NCI-H1436 (cell line): ENCODE results near the gene ELOF1.
"Not testable (repeated sequence)": the region's sequence is repeated elsewhere in the genome, so short reads cannot be mapped to it uniquely, and the experiment has no call there.

ENCODE experiments used
- DNase-seq: peaks from one replicate; lab custom pipeline; 2025; lab: John Stamatoyannopoulos, UW

ELOF1 gene

DNA sequence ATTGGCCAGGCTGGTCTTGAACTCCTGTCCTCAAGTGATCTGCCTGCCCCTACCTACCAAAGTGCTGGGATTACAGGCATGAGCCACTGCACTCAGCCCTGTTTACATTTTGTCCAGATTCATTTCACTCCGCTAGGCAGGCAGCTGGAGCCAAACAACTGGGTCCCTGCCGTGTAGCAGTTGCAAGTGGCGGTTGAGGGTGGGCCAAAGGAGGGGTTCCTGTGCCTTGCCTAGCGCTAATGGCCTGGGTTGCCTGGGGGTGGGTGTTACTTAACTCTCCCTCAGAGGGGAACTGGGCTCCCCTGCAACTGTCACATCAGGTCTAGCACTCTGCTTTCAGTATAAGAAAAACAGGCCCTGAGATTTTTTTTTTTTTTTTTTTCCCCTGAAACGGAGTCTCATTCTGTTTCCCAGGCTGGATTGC lies 11.0 kb upstream of the ELOF1 start:
- no peak for DNase-seq

DNA sequence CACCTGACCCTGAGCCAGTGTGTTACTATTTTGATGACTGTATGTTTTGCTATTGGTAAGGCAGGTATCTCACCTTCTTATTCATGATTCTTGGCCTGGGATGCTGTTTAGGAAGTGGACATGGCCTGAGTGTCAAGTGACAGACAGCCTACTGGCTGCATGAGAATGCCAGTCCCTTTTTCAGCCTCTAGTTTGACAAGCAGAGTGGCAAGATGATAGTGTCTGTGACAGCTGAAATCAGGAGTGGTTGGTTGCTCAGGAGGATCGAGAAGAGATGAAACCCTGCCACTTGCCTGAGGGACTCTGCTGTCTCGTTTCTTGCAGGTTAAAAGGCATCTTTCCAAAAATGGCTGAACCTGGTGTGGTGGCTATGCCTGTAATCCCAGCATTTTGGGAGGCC lies 7.1 kb upstream of the ELOF1 start:
- DNase-seq = no peak

DNA sequence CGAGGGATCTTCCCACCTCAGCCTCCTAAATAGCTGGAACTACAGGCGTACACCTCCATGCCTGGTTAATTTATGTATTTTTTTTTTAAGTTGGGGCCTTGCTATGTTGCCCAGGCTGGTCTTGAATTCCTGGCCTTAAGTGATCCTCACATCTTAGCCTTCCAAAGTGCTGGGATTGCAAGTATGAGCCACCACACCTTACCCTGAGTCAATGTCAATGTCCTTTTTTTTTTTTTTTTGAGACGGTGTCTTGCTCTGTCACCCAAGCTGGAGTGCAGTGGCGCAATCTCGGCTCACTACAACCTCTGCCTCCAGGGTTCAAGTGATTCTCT lies 6.6 kb upstream of the ELOF1 start:
- DNase-seq = not testable (repeated sequence)

DNA sequence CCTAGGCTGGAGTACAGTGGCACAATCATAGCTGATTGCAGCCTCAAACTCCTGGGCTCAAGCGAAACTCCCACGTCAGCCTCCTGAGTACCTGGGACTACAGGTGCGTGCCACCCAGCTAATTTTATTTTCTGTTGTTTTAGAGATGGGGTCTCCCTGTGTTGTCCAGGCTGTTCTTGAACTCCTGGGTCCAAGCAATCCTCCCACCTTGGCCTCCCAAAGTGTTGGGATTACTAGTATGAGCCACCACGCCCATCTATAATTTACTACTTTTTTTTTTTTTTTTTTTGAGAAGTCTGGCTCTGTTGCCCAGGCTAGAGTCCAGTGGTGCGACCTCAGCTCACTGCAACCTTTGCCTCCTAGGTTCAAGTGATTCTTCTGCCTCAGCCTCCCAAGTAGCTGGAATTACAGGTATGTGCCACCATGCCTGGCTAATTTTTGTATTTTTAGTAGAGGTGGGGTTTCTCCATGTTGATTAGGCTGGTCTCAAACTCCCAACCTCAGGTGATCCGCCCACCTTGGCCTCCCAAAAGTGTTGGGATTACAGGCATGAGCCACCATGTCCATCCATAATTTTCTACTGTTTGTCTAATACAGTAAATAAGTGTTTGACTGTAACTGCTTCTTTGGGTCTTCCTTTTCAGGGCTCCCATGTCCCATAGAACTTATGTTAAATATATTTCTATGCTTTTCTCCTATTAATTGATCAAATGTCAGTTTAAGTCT lies 5.2 kb upstream of the ELOF1 start:
- not testable (repeated sequence) for DNase-seq

DNA sequence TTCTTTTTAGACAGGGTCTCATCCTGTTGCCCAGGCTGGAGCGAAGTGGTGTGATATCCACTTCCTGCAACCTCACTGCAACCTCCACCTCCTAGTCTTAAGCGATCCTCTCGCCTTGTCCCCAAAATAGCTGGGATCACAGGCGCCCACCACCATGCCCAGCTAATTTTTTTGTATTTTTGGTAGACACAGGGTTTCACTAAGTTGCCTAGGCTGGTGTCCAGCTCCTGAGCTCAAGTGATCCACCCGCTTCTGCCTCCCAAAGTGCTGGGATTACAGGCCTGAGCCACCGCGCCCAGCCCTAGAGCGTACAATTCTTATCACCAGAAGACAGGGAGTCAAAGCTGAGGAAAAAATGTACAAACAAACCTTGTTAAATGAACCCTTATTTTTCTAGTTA lies 4.5 kb upstream of the ELOF1 start:
- DNase-seq = no peak

DNA sequence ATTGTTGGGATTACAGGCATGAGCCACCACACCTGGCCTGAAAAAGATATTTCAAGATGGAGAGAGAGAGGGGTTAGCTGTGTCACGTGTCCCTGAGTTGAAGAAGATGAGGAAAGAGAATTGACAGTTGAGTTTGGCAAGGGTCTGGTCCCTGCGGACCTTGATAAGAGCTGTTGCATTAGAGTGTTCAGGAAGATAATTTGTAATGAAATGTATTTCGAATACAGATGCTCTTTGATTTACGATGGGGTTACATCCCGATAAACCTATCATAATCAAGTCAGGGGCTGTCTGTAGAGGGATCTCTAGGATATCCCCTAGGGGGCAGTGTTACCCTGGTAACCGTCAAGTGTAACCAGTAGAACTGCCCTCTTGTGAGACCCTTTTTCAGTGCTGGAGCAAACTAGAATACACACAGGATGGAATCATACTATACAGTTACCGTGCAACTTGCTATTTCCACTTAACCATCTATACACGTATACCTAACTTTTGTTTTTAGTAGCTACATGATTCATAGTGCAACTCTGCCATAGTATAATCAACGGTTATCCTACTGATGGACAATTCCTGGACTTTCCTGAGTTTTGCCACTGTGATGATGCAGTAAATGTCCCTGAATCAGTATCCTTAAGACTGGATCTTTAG lies 1.5 kb upstream of the ELOF1 start:
- DNase-seq = peak; percentile 85

DNA sequence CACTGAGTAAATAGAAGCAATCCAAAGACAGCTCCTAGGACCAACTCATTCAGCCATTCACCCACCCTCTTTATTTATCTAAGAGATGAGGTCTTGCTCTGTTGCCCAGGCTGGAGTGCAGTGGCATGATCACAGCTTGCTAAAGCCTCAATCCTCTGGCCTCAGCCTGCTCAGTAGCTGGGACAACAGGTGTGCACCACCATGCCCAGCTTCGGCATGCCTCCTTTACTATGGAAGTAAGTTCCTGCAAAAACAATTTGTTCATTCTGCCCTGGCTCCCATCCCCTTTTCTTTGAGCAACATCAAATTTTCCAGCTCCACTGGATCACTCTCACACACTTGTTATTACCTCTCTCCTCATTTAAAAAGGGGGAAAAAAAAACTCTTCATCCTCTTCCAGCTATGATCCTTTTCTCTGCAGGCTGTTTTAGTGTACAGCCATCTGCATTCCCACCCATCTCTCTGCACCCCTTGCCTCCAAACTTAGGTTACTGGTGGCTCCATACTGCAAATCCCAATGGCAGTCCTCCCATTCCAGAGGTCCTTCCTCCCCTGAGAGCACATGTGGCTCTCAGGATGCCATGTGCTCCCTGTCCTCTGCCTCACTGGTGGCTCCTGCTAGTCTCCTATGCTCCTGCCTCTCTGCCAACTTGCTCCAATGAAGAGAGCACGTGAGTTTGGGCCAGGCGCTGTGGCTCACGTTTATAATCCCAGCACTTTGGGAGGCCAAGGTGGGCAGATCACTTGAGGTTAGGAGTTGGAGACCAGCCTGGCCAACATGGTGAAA lies 2.2 kb downstream of the ELOF1 start:
- no peak for DNase-seq

DNA sequence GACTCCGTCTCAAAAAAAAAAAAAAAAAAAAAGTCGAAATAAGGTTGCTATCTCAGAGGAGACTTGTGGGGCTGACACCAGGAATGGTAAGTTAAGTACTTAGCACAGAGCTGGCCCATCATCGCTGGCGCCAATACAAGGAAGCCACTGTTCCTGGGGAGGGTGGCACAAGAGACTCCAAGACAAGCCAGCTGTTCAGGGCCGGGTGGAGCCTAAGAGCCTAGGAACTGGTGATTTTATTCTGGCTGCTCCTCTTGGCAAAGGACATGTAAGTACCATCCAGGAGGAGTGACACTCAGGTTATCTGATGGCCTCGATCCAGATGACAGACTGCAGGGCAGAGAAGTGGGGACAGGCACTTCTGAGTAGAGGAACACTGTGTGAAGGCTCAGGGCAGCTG lies 3.8 kb downstream of the ELOF1 start:
- DNase-seq = no peak

DNA sequence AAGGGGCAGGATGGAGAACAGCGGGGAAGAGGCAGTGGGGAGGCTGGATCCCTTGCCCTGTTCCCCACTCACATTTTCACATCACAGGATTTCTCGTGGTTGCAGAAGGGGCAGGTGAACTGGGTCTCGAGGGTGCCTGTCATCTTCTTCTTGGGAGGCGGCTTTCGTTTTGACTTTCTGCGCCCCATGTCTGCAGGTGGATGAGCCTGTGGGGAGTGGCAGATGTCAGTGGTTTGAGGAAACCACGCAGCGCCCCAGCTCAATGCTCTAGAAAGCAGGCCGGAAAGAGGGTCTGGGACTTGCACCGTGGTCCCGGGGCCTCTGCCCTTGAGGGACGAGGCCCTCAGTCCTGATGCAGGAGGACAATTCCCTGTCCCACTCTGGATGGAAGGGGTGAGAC lies 4.9 kb downstream of the ELOF1 start:
- no peak for DNase-seq

DNA sequence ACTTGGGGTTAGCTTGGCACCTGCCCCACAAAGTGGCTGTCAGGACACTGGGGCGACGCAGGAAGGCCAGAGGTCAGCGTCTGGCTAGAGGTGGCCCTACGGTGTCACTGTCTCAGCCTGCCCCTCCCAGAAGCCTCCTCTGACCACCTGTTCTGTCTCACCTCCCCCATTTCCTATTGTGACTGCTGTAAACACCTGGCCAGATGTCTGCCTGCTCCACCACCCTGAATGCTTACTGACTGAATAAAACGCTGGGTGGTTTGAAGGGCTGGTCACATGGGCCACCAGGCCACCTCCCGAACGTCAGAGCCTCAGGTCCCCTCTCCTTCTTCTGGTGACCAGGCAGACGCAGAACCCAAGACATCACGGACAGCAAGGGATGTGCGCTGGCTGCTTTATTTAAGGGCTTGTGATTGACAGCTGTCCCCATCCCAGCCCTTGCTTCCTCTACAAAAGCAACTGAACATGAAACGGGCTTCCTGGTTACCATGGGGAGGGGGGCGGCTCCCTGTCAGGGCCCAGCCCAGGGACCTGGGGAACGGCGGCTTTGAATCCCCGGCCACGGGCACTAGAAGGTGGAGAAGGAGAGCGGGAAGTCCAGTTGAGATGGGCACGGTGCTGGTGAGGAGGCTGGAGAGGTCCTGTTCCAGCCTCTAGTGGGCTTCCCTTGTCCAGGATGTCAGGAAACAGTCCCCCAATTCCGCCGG lies 6.2 kb downstream of the ELOF1 start:
- DNase-seq = no peak

DNA sequence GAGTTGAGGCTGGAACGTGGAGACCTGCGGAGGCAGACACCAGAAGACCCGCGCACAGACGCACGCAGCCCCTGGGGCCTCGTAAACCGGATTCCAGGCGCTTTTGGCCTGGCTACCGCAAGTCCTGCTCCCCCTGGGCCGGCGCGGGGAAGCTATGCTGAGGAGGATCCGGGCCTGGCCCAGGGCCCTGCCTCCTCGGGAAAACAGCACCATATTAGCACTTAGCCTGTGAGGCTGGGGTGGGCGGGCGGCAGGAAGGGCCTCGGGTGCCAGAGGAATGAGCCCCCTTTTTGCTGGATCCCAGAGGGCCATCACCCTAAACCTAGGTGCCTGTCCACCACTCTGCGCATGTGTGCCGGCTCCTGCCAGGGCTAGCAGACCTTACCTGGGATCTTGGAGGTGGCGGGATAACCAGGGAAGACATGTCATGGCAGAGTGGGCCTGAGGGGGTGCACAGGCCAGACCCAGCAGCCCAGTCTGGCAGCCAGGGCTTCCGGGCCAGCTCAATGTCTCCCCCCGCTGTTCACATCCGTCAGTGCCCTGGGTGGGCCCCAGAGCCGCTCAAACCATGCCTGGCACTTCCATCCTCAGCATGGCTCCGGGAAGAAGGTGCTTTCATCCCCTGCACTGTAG lies 7.3 kb downstream of the ELOF1 start:
- no peak for DNase-seq

DNA sequence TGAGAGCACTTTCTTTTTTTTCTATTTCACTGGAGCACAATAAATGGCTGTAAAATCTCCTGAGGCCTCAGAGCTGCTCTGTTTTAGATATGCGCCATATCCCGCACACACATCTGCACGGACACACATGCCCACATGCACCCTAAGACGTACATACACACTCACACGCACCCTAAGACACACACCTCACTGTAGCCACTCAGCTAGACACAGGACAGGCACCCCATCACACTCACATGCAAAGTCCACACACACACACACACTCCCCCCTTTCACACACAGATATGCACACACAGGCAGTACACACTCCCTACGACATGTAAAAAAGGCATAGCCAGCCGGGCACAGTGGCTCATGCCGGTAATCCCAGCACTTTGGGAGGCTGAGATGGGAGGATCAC lies 8.8 kb downstream of the ELOF1 start:
- DNase-seq = no peak

DNA sequence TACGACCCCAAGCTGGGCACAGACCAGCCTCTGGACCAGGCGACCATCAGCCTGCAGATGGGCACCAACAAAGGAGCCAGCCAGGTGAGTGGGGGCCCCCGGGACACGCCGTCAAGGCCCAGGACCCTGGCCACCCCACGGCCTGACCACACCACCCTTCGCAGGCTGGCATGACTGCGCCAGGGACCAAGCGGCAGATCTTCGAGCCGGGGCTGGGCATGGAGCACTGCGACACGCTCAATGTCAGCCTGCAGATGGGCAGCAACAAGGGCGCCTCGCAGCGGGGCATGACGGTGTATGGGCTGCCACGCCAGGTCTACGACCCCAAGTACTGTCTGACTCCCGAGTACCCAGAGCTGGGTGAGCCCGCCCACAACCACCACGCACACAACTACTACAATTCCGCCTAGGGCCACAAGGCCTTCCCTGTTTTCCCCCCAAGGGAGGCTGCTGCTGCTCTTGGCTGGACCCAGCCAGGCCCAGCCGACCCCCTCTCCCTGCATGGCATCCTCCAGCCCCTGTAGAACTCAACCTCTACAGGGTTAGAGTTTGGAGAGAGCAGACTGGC lies 9.6 kb downstream of the ELOF1 start:
- no peak for DNase-seq

DNA sequence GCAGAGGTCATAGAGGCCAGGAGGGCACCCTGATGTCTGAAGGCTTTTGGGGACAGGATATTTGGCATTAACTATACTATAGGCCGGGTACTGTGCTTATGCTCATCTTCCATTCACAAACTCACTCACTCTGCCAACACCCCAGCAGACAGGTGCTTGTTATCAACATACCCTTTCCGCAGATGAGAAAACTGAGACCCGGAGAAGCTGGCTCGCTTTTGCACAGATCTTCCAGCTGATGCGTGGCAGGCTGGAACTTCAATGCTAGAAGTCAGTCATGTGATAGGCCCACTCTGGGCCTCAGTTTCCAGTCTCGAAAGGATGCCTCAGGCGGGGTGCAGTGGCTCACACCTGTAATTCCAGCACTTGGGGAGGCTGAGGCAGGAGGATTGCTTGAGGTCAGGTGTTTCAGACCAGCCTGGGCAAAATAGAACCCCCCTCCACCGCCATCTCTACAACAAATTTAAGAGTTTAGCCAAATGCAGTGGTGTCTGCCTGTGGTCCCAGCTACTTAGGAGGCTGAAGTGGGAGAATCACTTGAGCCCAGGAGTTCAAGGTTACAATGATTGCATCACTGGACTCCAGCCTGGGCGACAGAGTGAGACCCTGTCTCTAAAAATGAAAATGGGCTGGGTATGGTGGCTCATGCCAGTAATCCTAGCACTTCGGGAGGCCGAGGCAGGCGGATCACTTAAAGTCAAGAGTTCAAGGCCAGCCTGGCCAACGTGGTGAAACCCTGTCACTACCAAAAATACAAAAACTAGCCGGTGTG lies 10.9 kb downstream of the ELOF1 start:
- no peak for DNase-seq

DNA sequence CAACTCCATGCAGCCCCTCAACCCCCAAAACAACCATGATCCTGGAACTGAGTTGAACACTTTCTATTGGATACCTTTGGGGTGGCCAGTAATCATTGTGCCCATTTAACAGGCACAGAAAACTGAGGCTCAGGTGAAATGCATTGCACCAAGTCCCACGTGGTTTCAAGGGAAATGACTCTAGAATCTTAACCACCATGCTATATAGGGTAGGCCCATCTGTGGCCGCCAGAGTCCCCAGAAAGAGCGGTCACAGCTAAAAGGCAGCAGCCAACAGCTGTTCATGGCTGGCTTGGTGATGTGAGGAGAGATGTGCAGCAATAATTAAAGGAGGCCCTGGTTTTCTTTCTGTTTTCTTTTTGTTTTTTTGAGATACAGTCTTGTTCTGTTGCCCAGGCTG lies 17.8 kb downstream of the ELOF1 start:
- DNase-seq = no peak

DNA sequence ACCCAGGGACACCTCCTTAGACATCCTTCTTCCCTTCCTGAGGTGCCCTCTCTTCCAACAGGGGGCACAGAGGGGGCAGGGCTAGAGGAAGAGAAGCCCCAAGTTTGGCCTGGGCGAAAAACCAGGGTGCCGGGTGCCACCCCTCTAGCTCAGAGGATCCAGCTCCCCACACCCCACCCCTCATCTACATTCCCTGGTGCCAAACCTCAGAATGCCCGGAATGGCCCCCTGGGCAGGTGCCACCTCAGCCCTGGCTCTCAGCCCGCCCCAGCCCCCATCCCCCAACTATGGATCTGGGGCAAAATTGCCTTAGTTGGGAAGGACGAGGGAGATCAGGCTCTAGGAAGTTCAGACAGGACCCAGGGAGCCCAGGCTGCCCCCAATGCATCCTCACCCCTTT lies 18.4 kb downstream of the ELOF1 start:
- DNase-seq = no peak

DNA sequence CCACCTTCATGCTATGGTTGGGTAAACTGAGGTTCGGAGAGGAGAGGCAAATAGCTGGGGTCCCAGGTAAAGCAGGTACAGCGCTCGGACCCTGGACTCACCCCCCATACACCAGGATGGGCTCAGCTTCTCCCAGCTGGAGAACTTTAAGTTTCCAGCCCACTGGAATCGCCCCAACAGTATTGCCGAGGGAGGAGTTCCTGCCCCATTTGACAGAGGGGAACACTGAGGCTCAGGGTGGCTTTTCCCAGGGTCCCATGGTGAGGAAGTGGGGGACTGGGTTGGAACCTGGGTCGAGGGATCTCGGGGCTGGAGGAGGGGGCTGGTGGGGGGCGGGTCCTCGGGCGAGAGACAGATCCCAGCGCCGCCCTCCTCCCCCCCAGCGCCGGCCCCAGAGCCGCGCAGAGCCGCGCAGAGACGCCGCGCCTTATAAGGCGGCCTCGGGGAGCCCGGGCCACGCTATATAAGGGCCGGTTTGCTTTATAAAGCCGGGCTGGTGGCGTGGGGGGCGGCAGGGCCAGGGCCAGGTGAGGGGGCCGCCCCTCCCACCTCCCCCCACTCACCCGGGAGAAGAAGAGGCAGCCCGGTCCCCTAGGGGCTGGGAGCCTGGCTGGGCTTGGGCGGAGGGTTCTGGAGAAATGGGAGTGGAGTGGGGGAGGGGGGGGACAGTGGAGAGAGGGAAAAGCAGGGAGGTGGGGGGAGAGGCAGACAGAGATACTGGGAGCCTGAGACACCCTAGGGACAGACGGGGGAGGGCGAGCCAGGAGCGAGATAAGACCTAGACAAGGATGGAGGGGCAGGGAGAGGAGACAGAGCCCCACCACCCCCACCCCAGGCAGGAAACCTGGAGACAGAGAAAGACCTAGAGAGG lies 19.3 kb downstream of the ELOF1 start:
- DNase-seq = no peak

DNA sequence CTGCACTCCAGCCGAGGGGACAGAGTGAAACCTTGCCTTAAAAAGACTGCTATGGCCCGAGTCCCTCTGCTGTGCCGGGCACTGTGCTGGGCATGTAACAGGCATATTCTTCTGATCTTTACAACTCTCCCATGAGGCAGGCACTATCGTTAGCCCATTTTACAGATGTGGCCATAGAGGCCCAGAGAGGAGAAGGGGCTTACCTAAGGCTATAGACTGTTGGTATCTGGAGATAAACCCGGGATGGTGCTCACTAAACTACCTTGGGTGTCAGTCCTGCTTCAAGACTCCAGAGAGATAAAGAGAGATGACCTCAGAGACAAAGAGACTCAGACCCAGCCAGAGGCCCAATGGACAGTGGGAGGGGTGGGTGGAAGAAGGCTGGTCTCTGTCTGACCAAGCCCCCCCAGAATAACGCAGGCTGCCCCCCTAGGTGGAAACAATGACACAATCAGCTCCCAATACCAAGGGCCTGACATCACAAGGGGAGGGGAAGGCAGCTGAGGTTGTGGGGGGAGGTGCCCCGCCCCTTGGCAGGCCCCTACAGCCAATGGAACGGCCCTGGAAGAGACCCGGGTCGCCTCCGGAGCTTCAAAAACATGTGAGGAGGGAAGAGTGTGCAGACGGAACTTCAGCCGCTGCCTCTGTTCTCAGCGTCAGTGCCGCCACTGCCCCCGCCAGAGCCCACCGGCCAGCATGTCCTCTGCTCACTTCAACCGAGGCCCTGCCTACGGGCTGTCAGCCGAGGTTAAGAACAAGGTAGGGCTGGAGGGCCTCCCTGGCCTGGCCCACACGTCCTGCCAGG lies 20.6 kb downstream of the ELOF1 start, which contains the start of gene CNN1:
Gene CNN1, plus strand, starts transcription at position 620 of the 805 bp plus-strand sequence. Its CDS starts 77 bp downstream, at position 697.
- DNase-seq = no peak
